GM19438 (cell line): ENCODE data around the gene LSAMP.

Source experiments
- ATAC-seq: cut with Tn5 transposase; IDR thresholded peaks from one replicate; pipeline ENCODE4 v1.9.1; 2021; ENCODE audit warnings: low read depth; ENCODE audit not compliant: unreplicated experiment

Gene LSAMP

GRCh38 chr3:116065501-116065900, 379.8 kb downstream of the LSAMP start:
- no peak for ATAC-seq

GRCh38 chr3:116064646-116065045, 380.6 kb downstream of the LSAMP start:
- ATAC-seq = no peak

- ATAC-seq = no peak
These were observed 385.7 kb downstream of the LSAMP start for GRCh38 chr3:116059421-116060096.

- ATAC-seq = no peak
These were observed 386.4 kb downstream of the LSAMP start for GRCh38 chr3:116058844-116059243.

GRCh38 chr3:116057400-116058006, 387.8 kb downstream of the LSAMP start:
- no peak for ATAC-seq

GRCh38 chr3:116056280-116056679, 389.0 kb downstream of the LSAMP start:
- ATAC-seq = peak; percentile 73

GRCh38 chr3:116053017-116053416, 392.3 kb downstream of the LSAMP start:
- ATAC-seq = no peak

GRCh38 chr3:116052602-116053001, 392.7 kb downstream of the LSAMP start:
- ATAC-seq = no peak

- ATAC-seq = no peak
These were observed 393.7 kb downstream of the LSAMP start for GRCh38 chr3:116051586-116051985.

- no peak for ATAC-seq
These were observed 394.2 kb downstream of the LSAMP start for GRCh38 chr3:116051040-116051439.

- no peak for ATAC-seq
These were observed 394.9 kb downstream of the LSAMP start for GRCh38 chr3:116050311-116050915.

GRCh38 chr3:116048991-116049390, 396.3 kb downstream of the LSAMP start:
- ATAC-seq = no peak

- no peak for ATAC-seq
These were observed 398.9 kb downstream of the LSAMP start for GRCh38 chr3:116046350-116046749.

- no peak for ATAC-seq
These were observed 400.0 kb downstream of the LSAMP start for GRCh38 chr3:116045314-116045713.

GRCh38 chr3:116040152-116040551, 405.1 kb downstream of the LSAMP start:
- ATAC-seq = no peak

- no peak for ATAC-seq
These were observed 405.7 kb downstream of the LSAMP start for GRCh38 chr3:116039651-116039985.

- ATAC-seq = no peak
These were observed 406.2 kb downstream of the LSAMP start for GRCh38 chr3:116038968-116039650.

- ATAC-seq = peak; percentile 98
These were observed 407.1 kb downstream of the LSAMP start for GRCh38 chr3:116037954-116038911.

GRCh38 chr3:116035429-116035828, 409.9 kb downstream of the LSAMP start:
- ATAC-seq = no peak

GRCh38 chr3:116034794-116035193, 410.5 kb downstream of the LSAMP start:
- no peak for ATAC-seq
